ENCODE results near the gene IDUA.

Gene IDUA

GRCh38 chr4:958314-958665 is 28.6 kb upstream of the IDUA start:
- Histone ChIP-seq H3K27ac (ENCODE audit: low read depth, low read length) (no peak overlapping the region), H4K5ac (ENCODE audit: low read length) (no peak overlapping the region)
- DNase-seq: no peak

GRCh38 chr4:958696-959337 is 28.0 kb upstream of the IDUA start:
- Histone ChIP-seq H2BK120ac (ENCODE audit: low read depth, low read length) (no peak overlapping the region), H4K8ac (ENCODE audit: low read depth, low read length) (no peak overlapping the region), H3K4me3 (ENCODE audit: low read length) (no peak overlapping the region), H4K5ac (ENCODE audit: low read length) (no peak overlapping the region), H3K79me2 (ENCODE audit: control insufficient read depth, insufficient read depth, low read length) (no peaks in the 10 kb centered on the region), H3K23ac (ENCODE audit: low read length) (no peak overlapping the region), H3K4me1 (ENCODE audit: control insufficient read depth, low read depth, low read length) (no peaks in the 10 kb centered on the region), H3K18ac (ENCODE audit: low read length) (no peak overlapping the region), H3K56ac (ENCODE audit: low read length) (no peak overlapping the region), H2AK5ac (ENCODE audit: low read length) (no peak overlapping the region), H3K9ac (ENCODE audit: low read length) (no peak overlapping the region), H3K4ac (ENCODE audit: low read depth, low read length) (no peak overlapping the region), H3K27ac (ENCODE audit: low read depth, low read length) (no peak overlapping the region), H2BK5ac (ENCODE audit: low read length) (no peak overlapping the region), H2BK15ac (replicated peaks; ENCODE audit: low read depth) (no peak overlapping the region), H3K4me2 (ENCODE audit: low read length) (no peak overlapping the region), H3K27me3 (ENCODE audit: insufficient read depth, low read length, poor library complexity) (no peaks in the 10 kb centered on the region), H3K79me1 (ENCODE audit: low read length) (no peaks in the 10 kb centered on the region), H3K36me3 (ENCODE audit: control insufficient read depth, insufficient read depth, low read length) (no peaks in the 10 kb centered on the region)
- no CpG with 5 or more reads among the region's 17 CpGs for whole genome bisulfite sequencing (ENCODE audit: extremely low coverage, insufficient coverage, low lambda C conversion rate)
- no peak for DNase-seq

More at GRCh38 chr4:958314-958665, 28.6 kb upstream of the IDUA start:
- Histone ChIP-seq H3K79me1 (ENCODE audit: low read length) (no peaks in the 10 kb centered on the region), H3K4me3 (ENCODE audit: low read length) (no peak overlapping the region), H3K23ac (ENCODE audit: low read length) (no peak overlapping the region), H3K36me3 (ENCODE audit: control insufficient read depth, insufficient read depth, low read length) (no peaks in the 10 kb centered on the region), H3K56ac (ENCODE audit: low read length) (no peak overlapping the region), H3K4ac (ENCODE audit: low read depth, low read length) (no peak overlapping the region), H4K8ac (ENCODE audit: low read depth, low read length) (no peak overlapping the region), H3K79me2 (ENCODE audit: control insufficient read depth, insufficient read depth, low read length) (no peaks in the 10 kb centered on the region), H3K4me1 (ENCODE audit: control insufficient read depth, low read depth, low read length) (no peaks in the 10 kb centered on the region), H3K9ac (ENCODE audit: low read length) (no peak overlapping the region), H2BK5ac (ENCODE audit: low read length) (no peak overlapping the region), H3K18ac (ENCODE audit: low read length) (no peak overlapping the region), H3K4me2 (ENCODE audit: low read length) (no peak overlapping the region), H2BK120ac (ENCODE audit: low read depth, low read length) (no peak overlapping the region), H3K27me3 (ENCODE audit: insufficient read depth, low read length, poor library complexity) (no peaks in the 10 kb centered on the region), H2BK15ac (replicated peaks; ENCODE audit: low read depth) (no peak overlapping the region), H2AK5ac (ENCODE audit: low read length) (no peak overlapping the region)
- no CpG with 5 or more reads among the region's 17 CpGs for WGBS (ENCODE audit: extremely low coverage, insufficient coverage, low lambda C conversion rate)

GRCh38 chr4:959338-960139 is 27.3 kb upstream of the IDUA start:
- no peaks in the 10 kb centered on the region for H3K79me2 ChIP-seq (ENCODE audit: control insufficient read depth, insufficient read depth, low read length)
- no peaks in the 10 kb centered on the region for H3K36me3 ChIP-seq (ENCODE audit: control insufficient read depth, insufficient read depth, low read length)
- no peaks in the 10 kb centered on the region for H3K27me3 ChIP-seq (ENCODE audit: insufficient read depth, low read length, poor library complexity)
- no peak overlapping the region for H2BK120ac ChIP-seq (ENCODE audit: low read depth, low read length)
- no peak overlapping the region for H3K27ac ChIP-seq (ENCODE audit: low read depth, low read length)
- no peak overlapping the region for H3K4me2 ChIP-seq (ENCODE audit: low read length)
- DNase-seq: no peak
- no peaks in the 10 kb centered on the region for H3K79me1 ChIP-seq (ENCODE audit: low read length)
- no peak overlapping the region for H3K18ac ChIP-seq (ENCODE audit: low read length)
- H3K4me1 ChIP-seq (ENCODE audit: control insufficient read depth, low read depth, low read length): no peaks in the 10 kb centered on the region
- no peak overlapping the region for H3K9ac ChIP-seq (ENCODE audit: low read length)
- no CpG with 5 or more reads among the region's 24 CpGs for WGBS (ENCODE audit: extremely low coverage, insufficient coverage, low lambda C conversion rate)
- no peak overlapping the region for H3K23ac ChIP-seq (ENCODE audit: low read length)
- H4K5ac ChIP-seq (ENCODE audit: low read length): no peak overlapping the region
- H2AK5ac ChIP-seq (ENCODE audit: low read length): no peak overlapping the region
- no peak overlapping the region for H3K56ac ChIP-seq (ENCODE audit: low read length)
- no peak overlapping the region for H4K8ac ChIP-seq (ENCODE audit: low read depth, low read length)
- no peak overlapping the region for H2BK5ac ChIP-seq (ENCODE audit: low read length)
- no peak overlapping the region for H2BK15ac ChIP-seq (replicated peaks; ENCODE audit: low read depth)
- no peak overlapping the region for H3K4me3 ChIP-seq (ENCODE audit: low read length)
- no peak overlapping the region for H3K4ac ChIP-seq (ENCODE audit: low read depth, low read length)

GRCh38 chr4:960140-960635 is 26.7 kb upstream of the IDUA start:
- no CpG with 5 or more reads among the region's 16 CpGs for WGBS (ENCODE audit: extremely low coverage, insufficient coverage, low lambda C conversion rate)
- Histone ChIP-seq H2BK5ac (ENCODE audit: low read length) (no peak overlapping the region), H3K56ac (ENCODE audit: low read length) (no peak overlapping the region), H4K8ac (ENCODE audit: low read depth, low read length) (no peak overlapping the region), H3K23ac (ENCODE audit: low read length) (no peak overlapping the region), H3K27ac (ENCODE audit: low read depth, low read length) (no peak overlapping the region), H3K4me2 (ENCODE audit: low read length) (no peak overlapping the region), H3K27me3 (ENCODE audit: insufficient read depth, low read length, poor library complexity) (no peaks in the 10 kb centered on the region), H3K4me1 (ENCODE audit: control insufficient read depth, low read depth, low read length) (no peaks in the 10 kb centered on the region), H4K5ac (ENCODE audit: low read length) (no peak overlapping the region), H2BK120ac (ENCODE audit: low read depth, low read length) (no peak overlapping the region), H3K36me3 (ENCODE audit: control insufficient read depth, insufficient read depth, low read length) (no peaks in the 10 kb centered on the region), H3K9ac (ENCODE audit: low read length) (no peak overlapping the region), H2BK15ac (replicated peaks; ENCODE audit: low read depth) (no peak overlapping the region), H3K79me2 (ENCODE audit: control insufficient read depth, insufficient read depth, low read length) (no peaks in the 10 kb centered on the region), H3K18ac (ENCODE audit: low read length) (no peak overlapping the region), H2AK5ac (ENCODE audit: low read length) (no peak overlapping the region), H3K4ac (ENCODE audit: low read depth, low read length) (no peak overlapping the region), H3K79me1 (ENCODE audit: low read length) (no peaks in the 10 kb centered on the region), H3K4me3 (ENCODE audit: low read length) (no peak overlapping the region)
- DNase-seq: no peak

GRCh38 chr4:960636-961350 is 26.1 kb upstream of the IDUA start:
- Histone ChIP-seq H2BK15ac (replicated peaks; ENCODE audit: low read depth) (no peak overlapping the region), H3K9ac (ENCODE audit: low read length) (no peak overlapping the region), H3K23ac (ENCODE audit: low read length) (no peak overlapping the region), H3K18ac (ENCODE audit: low read length) (no peak overlapping the region), H3K56ac (ENCODE audit: low read length) (no peak overlapping the region), H4K8ac (ENCODE audit: low read depth, low read length) (no peak overlapping the region), H3K4ac (ENCODE audit: low read depth, low read length) (no peak overlapping the region), H3K4me1 (ENCODE audit: control insufficient read depth, low read depth, low read length) (no peaks in the 10 kb centered on the region), H4K5ac (ENCODE audit: low read length) (no peak overlapping the region), H3K36me3 (ENCODE audit: control insufficient read depth, insufficient read depth, low read length) (no peaks in the 10 kb centered on the region), H3K79me2 (ENCODE audit: control insufficient read depth, insufficient read depth, low read length) (no peaks in the 10 kb centered on the region), H3K79me1 (ENCODE audit: low read length) (no peaks in the 10 kb centered on the region), H2BK5ac (ENCODE audit: low read length) (no peak overlapping the region), H3K4me2 (ENCODE audit: low read length) (no peak overlapping the region), H2AK5ac (ENCODE audit: low read length) (no peak overlapping the region), H3K4me3 (ENCODE audit: low read length) (no peak overlapping the region), H2BK120ac (ENCODE audit: low read depth, low read length) (no peak overlapping the region), H3K27ac (ENCODE audit: low read depth, low read length) (no peak overlapping the region), H3K27me3 (ENCODE audit: insufficient read depth, low read length, poor library complexity) (no peaks in the 10 kb centered on the region)
- no CpG with 5 or more reads among the region's 35 CpGs for WGBS (ENCODE audit: extremely low coverage, insufficient coverage, low lambda C conversion rate)
- DNase-seq: no peak
